ENCODE measurements around the gene TRPV5.
"Not testable (repeated sequence)": the region's sequence is repeated elsewhere in the genome, so short reads cannot be mapped to it uniquely, and the experiment has no call there.

TRPV5 gene

DNA sequence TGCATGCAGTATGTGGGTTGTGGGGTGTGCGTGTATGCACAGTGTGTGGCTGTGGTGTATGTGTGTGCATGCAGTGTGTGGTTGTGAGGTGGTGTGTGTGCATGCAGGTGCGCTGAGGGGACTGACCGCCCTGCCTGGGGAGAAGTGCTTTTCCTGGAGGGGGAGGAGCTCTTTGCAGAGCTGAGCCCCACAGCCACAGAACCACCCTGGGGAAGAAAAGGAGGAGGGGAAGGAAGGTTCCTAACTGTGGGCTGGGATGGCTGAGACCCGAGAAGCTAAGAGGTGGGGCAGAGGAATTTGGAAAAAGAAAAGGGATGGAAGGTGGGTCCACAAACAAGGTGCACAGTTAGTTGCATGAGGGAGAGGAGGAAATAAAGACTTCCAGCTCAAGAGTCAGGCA is at the start of gene TRPV5:
Gene TRPV5, minus strand, starts transcription at position 123 of the 400 bp plus-strand sequence. CDS start 287 bp downstream, outside the sequence.
- no peak for DNase-seq (ENCODE audit: low read depth in 2 of 3, low spot score in 1 of 3)

DNA sequence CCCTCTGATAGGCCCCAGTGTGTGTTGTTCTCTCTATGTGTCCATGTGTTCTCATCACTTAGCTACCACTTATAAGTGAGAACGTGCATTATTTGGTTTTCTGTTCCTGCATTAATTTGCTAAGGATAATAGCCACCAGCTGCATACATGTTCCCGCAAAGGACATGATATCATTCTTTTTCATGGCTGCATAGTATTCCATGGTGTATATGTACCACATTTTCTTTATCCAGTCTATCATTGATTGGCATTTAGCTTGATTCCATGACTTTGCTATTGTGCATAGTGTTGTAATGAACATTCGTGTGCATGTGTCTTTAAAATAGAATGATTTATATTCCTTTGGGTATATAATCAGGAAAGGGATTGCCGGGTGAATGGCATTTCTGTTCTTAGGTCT is 44.9 kb upstream of the TRPV5 start:
- DNase-seq (ENCODE audit: low read depth in 2 of 3, low spot score in 1 of 3): not testable (repeated sequence)

DNA sequence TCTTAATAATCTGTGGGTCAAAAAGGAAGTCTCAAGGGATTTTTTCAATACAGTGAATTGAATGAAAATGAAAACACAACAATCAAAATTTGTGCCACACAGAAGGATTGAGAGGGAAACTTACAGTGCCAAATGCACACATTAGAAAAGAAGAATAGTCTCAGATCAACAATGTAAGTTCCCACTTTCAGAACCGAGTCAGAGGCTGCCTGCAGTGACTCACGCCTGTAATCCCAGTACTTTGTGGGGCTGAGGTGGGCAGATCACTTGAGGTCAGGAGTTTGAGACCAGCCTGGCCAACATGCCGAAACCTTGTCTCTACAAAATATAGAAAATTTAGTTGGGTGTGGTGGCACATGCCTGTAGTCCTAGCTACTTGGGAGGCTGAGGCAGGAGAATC is 41.1 kb upstream of the TRPV5 start:
- no peak for DNase-seq (ENCODE audit: low read depth in 2 of 3, low spot score in 1 of 3)

DNA sequence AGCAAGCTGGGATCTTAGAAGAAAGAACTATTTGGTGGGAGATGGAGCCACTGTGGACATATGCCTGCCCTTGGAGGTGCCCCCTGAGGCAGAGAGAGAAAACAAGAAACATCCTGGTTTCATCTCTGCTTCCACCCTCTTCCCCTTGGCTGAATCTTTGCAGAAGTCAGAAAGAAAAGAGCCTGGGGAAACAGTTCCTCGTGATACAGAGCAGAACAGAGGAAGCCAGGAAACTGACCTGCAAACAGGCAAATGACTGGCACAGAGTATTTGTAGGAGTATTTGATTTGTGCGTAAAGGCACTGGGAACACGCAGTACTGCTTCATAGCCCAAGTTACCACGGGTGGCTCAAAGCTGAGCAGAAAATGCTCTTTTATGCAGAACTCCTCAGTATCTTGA is 35.6 kb upstream of the TRPV5 start:
- DNase-seq (ENCODE audit: low read depth in 2 of 3, low spot score in 1 of 3): no peak

DNA sequence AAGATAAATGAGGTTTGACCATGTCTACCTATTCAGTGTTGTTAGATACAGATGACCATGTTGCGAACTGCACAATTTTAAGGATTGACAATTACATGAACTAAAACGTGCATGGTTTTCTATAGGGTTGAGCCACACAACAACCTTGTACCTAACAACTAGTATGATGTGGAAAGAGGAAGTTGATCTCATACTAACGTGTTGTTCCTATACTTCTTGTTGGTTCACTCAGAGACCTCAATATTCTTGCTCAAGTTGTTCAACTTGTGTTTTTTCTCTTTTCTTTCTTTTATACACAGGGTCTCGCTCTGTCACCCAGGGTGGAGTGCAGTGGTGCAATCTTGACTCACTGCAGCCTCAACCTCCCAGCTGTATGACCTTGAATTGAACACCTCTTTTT is 34.7 kb upstream of the TRPV5 start:
- DNase-seq (ENCODE audit: low read depth in 2 of 3, low spot score in 1 of 3): no peak

DNA sequence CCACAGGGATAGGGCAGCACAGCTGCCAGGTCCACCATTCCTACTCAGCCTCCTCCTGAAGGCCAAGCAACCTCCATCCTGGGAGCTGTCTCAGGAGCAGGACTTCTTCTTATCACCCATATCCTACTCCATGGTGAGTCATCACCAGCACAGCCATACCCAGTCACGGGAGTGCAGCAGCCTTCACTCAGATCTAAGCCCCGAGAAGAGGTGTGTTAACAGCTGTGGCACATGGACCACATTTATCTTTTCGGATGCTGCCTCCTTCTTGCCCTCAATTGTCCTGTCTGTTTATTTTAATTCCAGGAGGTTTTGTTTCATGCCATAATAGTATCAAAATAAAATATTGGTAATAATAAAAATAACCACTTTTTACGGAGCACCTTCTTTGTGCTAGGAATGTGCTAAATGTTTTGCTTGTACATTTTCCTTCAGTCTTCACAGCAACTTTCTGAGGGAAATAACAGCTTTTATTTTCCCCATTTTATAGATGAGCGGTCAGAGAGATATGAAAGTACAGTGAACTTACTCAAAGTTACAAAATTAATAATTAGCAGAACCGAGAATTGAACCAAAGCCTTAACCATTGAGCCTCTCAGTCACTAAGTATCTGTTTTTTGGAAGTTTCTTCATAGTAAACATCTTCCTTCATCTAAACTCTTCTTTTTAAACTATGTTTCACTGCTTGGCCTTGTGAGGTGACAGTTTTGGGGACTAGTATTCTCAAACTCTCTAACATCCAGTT is 31.1 kb upstream of the TRPV5 start:
- no peak for DNase-seq (ENCODE audit: low read depth in 2 of 3, low spot score in 1 of 3)

DNA sequence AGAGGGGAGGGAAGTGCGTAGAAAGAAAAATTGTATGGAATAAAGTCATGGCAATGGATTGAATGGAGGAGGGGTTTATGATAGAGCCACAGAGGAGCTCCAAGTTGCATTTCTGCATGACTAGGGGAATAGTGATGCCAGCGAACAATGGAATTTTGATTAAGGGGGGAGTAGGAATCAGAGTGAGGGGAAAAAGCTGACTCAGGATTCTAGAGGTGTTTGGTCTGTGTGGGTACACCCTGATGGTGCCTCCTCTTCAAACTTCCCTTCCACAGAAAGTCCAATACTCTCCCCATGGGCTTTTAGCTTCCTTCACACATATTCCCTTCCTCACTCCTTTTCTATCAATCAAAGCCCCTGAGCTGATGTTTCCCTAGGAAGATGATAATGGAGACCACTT is 30.4 kb upstream of the TRPV5 start:
- DNase-seq (ENCODE audit: low read depth in 2 of 3, low spot score in 1 of 3): no peak

DNA sequence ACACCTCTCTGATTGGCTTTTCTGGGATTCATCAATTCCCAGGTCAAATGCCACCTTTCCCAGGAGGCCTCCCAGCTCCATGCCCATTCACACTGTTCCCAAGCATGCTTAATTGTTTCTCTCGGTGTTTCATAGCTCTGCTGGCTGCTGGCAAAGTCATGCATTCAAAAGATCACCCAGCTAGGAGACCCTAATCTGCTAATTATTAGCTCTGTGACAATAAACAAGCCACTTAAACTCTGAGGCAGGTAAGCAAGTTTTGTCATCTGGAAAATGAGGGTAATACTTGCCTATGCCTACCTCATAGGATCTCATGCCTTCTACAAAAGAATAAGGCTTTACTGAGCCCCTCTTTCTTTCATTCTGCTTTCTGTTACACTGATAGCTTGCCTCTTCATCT is 29.4 kb upstream of the TRPV5 start:
- DNase-seq (ENCODE audit: low read depth in 2 of 3, low spot score in 1 of 3): no peak

DNA sequence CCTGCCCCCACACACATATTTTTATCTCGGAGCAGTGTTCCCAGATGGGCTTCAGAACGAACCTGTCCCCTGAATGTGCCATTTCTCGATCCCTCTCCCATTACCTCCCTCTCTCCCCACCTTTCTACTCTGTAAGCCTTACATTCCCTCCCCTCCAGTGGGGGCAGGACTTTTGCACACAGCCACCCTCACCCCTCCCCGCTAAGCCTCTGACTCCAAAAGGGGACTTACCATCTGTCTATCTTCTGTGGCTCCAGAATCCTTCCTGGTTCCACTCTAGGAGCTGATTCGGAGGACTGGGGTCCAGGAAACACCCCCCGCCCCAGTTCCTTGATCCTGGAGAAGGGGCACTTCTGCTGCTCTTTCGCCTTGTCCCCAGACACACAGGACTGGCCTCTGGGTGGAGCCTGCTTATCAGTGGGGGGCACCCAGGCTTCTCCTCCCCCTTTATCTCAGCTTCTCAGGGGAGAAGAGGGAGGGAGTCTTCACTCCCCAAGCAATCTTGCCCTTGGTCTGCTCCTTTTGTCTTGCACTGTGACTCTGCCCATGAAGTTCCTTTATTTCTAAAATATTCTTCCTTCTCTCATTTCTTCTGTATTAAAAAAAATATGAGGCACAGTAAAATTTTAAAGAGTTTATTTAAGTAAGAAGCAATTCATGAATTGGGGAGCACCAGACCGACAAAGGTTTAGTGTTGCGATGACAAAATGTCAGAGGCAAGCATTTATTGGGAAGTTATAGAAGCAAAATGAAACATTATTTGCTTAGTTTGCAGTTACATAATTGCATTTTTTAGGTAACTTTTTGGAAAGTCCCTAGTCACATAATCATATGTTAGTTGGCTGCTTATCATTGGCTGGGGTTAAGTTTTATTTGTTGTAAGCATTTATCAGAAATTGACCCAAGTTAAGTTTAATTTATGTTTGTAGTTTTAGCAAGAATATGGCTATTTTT is 28.7 kb upstream of the TRPV5 start, which contains the start of gene KEL:
Gene KEL, minus strand, starts transcription at position 391 of the 954 bp plus-strand sequence. Its CDS starts 157 bp downstream, at position 234.
- no peak for DNase-seq (ENCODE audit: low read depth in 2 of 3, low spot score in 1 of 3)

DNA sequence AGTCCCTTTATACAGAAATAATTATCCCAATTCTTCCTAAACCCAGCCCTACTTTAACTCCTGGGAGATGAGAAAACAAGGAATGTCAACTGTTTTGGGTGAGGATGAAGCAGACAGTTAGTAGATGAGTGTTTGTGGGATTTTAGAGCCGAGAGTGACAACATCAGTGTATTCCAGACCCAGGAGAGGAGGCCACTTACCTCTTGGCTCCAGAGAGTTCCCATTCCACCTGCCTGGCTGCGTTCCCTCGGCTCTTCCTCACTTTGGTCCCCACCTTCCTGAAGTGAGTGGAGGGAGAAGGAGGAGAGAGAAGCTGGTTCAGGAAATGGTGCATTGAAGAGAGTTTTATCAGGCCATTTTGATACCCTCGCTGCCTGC is 28.0 kb upstream of the TRPV5 start:
- DNase-seq (ENCODE audit: low read depth in 2 of 3, low spot score in 1 of 3): no peak

DNA sequence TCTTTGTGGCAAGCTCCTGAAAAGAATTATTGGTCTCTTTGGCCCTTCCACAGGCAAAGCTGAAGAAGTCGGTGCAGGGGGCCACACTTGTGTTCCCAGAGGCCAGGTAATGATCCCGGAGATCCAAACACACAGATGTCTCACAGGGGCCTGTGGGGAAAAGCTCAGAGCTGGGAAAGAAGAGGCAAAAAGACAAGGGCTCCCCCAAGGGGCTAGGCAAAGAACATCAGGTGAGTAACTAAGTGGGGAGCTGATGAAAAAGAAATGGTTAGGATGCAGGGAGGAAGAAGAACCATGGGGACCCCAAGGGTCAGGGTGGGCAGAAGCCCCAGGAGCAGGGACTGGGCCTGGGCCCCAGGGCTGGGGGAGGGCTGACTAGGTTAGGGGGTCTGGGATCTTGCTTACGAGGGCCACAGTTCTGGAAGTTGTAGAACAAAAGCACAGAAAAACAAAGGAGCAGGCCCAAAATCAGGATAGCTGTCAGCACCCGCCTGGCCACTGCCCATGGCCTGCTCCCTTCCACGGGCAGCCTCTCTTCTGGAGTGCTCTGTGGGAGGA is 27.5 kb upstream of the TRPV5 start:
- no peak for DNase-seq (ENCODE audit: low read depth in 2 of 3, low spot score in 1 of 3)

DNA sequence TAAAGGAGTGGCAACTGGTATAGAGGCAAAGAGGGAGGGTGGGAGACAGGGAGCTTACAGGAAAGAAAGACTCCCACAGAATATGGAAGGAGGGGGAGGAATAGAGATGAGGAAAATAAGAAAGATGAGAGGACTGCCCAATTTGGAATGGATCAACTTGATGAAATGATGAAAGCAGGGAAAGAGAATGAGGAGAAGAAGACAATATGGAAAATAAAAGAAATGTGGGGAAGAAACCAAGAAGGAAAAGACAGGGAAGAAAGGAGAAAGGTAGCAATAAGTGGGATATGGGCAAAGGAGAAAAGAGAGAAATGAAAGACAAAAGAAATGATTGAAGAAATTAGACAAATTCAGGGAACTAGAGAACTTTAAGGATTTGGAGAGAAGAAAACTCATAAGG is 25.7 kb upstream of the TRPV5 start:
- DNase-seq (ENCODE audit: low read depth in 2 of 3, low spot score in 1 of 3): no peak

DNA sequence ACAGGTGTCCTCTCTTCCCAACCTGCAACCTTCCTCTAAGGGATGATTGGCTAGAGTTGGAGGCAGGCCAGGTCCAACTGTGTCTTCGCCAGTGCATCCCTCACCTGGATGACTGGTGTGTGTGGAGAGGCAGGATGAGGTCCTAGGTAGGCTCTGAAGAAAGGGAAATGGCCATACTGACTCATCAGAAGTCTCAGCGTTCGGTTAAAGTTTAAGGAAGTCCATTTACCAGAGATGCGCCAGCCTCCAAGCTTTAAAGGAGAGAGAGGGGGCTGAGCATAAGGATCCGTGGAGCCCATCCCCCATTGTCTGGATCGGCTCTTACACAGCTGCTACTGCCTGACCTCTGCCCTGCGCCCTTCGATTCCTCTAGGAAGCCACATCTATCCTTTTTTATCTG is 24.2 kb upstream of the TRPV5 start:
- DNase-seq (ENCODE audit: low read depth in 2 of 3, low spot score in 1 of 3): no peak

DNA sequence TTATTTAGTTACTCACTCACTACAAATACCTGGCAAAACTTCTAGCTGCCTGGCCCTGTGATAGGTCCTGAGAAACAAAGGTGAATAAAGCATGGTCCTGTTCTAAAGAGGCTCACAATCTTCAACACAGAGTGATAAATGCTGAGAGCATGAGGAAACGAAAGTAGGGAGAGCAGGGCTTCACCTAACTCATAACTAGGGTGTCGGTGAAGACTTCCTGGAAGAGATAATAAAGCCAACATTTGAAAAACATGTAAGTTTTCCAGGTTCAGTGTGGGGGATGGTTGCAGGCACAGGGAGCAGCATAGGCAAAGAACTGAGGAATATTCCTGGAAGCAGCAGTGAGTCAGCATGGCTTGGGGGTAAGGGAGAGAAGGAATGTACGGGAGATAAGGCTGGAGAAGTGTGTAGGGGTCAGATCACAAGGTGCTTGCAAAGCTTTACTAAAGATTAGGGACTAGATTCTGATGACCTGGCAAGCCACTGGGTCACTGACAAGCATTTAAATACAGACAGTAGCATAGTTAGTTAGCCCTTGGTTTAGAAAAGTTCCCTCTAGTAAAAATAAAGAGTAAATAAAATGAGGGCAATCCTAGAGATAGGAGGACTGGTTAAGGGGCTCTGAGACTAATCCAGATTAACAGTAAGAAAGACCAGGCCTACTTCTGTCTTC is 23.5 kb upstream of the TRPV5 start:
- DNase-seq (ENCODE audit: low read depth in 2 of 3, low spot score in 1 of 3): no peak

DNA sequence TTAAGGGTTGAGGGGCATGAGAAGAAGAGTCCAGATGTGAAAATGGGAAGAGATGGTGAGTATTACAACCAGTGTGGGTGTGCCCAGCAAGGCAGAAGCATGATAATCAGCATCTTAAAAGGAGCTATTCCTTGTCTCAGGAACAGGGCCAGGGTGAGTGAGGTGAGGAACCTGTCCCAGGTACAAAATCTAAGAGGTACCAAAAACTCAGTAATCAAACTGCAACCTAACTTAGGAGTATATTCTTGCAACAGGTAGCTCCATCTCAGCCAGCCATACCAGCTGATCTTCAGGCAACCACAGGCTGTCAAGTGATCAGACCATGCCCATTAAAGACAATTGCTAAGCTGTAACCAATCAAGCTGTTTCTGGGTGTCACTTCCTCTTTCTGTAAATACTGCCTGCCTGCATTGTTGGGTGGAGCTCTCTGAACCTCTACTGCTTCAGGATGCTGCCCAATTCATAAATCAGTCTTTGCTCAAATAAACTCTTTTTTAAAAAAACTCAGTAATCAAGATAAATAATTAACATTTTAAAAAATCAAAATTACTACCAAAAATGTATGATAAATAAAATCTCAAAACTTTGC is 21.2 kb upstream of the TRPV5 start:
- DNase-seq (ENCODE audit: low read depth in 2 of 3, low spot score in 1 of 3): no peak

DNA sequence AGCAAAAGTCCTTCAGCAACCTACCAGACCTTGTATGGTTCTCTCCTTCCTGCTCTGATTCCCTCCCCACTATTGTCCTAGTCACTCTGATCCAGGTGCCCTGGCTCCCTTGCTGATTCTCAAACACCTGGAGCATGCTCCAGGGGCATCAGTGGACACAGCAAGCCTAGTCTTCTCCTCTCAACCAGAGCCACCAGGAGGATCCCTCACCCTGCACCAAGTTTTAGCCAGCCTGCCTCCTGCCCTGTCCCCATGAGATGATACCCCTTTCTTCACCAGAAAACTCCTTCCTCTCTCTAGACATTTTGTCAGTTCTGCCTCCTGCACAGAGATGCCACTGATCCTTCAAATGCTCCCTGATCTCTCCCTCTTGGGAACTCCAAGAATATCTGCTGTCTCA is 16.7 kb upstream of the TRPV5 start:
- no peak for DNase-seq (ENCODE audit: low read depth in 2 of 3, low spot score in 1 of 3)

DNA sequence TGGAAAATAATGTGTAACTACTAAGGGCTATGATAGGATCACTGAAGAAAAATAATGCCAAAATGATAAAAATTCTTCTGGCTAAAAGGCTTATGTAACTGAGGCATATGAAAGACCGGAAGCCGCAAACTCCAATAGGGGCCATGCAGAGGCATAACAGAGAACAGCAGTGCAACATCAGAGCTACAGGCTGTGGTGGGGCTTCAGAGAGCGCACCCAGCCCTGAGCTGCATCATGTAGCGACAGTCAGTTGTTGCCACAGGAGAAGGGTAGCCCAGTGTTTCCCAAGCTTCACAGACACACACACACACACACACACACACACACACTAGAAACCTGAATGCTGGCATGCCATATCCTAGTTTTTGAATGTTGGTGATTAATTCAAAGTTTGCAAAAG is 15.1 kb upstream of the TRPV5 start:
- DNase-seq (ENCODE audit: low read depth in 2 of 3, low spot score in 1 of 3): no peak

DNA sequence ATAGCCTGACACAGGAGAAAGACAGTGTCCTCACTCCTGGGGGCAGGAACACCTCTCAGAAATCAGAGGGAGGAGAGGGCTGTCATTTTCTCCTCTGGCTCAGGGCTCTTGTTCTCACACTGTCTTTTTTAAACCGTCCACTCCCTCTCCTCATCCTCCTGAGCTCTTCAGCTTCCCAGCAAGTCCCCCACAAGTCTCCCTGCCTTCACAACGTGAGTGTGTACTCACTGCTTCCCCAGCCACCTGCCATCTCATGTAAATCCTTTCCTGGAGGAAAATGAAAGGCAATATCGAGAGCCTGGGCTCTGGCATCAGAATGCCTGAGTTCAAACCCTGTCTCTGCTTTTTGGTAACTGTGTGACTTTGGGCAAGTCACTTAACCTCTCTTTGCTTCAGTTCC is 11.5 kb upstream of the TRPV5 start:
- DNase-seq (ENCODE audit: low read depth in 2 of 3, low spot score in 1 of 3): no peak

DNA sequence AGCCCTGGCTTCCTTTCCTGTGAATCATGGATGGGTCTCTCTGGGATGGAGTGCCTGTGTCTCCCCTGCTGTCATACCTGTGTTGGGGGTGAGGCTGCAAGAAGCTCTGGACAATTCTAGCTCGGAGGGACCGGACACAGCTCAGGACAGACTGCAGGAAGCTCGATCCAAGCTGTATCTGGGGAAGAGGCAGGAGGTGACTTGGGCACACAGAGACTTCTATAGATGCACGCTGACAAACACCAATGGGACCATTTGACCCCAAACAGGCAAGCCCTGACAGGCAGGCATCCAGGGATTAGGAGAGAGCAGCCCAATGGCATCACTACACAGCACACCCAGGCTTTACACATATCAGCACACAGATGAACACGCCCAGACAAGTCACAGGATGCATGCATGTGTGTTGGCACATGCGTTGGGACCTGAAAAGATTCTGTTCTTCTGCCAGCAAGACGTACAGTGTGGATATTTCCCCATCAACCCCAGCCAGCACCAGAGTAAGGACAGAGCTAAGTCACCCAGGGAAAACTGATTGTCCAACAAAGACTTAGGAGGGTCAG is 10.2 kb upstream of the TRPV5 start:
- DNase-seq (ENCODE audit: low read depth in 2 of 3, low spot score in 1 of 3): no peak

DNA sequence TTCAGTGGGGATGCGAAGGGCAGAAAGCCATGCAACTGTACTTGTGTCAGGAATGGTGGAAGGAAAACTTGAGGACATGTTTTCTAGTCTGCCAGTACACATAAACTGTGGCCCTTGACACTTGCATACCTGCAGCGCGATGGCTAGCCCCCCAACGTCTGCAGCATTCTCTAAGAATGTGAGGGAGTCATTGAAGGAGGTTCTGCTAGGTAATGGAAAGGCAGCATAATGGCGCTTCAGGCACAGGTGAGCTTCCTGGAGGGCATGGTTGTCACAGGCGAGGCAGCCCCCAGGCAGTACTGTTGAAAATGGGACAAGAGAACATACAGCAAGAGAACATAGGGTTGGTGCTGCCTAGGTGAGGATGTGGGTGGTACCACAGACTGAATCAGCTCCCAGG is 9.2 kb upstream of the TRPV5 start:
- no peak for DNase-seq (ENCODE audit: low read depth in 2 of 3, low spot score in 1 of 3)

DNA sequence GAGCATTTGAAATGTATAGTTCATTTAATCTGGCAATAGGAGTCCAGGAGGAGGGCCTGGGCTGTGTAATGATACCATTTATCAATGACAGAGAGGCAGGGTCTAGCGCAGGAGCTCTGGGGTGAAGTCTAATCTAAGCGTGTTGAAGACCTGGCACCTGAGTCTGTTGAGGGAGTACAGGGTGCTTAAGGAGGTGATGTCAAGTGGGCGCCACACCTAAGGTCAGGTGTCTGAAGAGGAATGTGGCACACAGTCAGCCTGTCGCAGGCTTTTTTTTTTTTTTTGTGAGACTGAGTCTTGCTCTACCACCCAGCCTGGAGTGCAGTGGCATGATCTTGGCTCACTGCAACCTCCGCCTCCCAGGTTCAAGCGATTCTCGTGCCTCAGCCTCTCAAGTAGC is 8.0 kb upstream of the TRPV5 start:
- no peak for DNase-seq (ENCODE audit: low read depth in 2 of 3, low spot score in 1 of 3)

All from stimulated activated CD4-positive, alpha-beta T cell treated with anti-CD3 and anti-CD28 coated beads, Interleukin-12 subunit alpha, Interleukin-12 subunit beta, amount 100 ng/mL, for 48 hours (primary cell).